Right atrium auricular region (tissue), 2 donors: ENCODE data around the gene CNTNAP5. TPM values are rescaled to one million over a fixed set of nuclear protein-coding genes. Genes with fewer than 3 reads are reported as not detected.

Source experiments
- DNase-seq: peaks from one replicate; pipeline ENCODE4 v3.0.0-alpha.2; 2019; ENCODE audit warnings: low spot score
- H3K27ac ChIP-seq, 2 donors: fragments of 200-600 bp; sonication (generic); 1 replicate in 1 of 2; 2 replicates in 1 of 2; pipeline ENCODE4 v1.5.1; 2016 to 2019
- H3K27me3 ChIP-seq, 2 donors: fragments of 200-600 bp; sonication (generic); one replicate each; pipeline versions ENCODE4 v1.5.1 to v1.6.0; 2017 to 2019
- H3K36me3 ChIP-seq: fragments of 200-600 bp; sonication (generic); one replicate; pipeline ENCODE4 v1.5.1; 2016
- H3K4me1 ChIP-seq, 2 donors: fragments of 200-600 bp; sonication (generic); one replicate each; pipeline versions ENCODE4 v1.5.1 to v1.6.0; 2017 to 2019
- H3K4me3 ChIP-seq, 2 donors: fragments of 200-600 bp; sonication (generic); 1 replicate in 1 of 2; 2 replicates in 1 of 2; pipeline ENCODE4 v1.5.1; 2017 to 2019; ENCODE audit warnings: mild to moderate bottlenecking in 1 of 2, moderate library complexity in 1 of 2
- H3K9me3 ChIP-seq, 2 donors: fragments of 200-600 bp; sonication (generic); one replicate each; pipeline ENCODE4 v1.5.1; 2019
- CTCF ChIP-seq, 2 donors: fragments of 200-600 bp; sonication (generic); IDR thresholded peaks; one replicate each; pipeline ENCODE4 v1.5.1; 2019; ENCODE audit warnings: antibody characterized with exemption in 2 of 2
- total RNA-seq, 2 donors: library from RNA; depleted of rRNA; stranded (reverse); fragments of >200 nt; gene quantifications; one replicate each; pipeline ENCODE4 v1.1.0, GENCODE V29; 2016

The CNTNAP5 gene
- total RNA-seq, 2 donors from 2014 or later = not detected

GRCh38 chr2:124623560-124623959, 598.5 kb downstream of the CNTNAP5 start:
- TF ChIP-seq CTCF (IDR thresholded peaks at IDR 0.05) = no peak
- H3K4me3 ChIP-seq = no peak overlapping the region
- no peaks in the 10 kb centered on the region for H3K9me3 ChIP-seq
- no peaks in the 10 kb centered on the region for H3K4me1 ChIP-seq
- H3K36me3 ChIP-seq = no peaks in the 10 kb centered on the region
- DNase-seq = no peak
- H3K27me3 ChIP-seq = no peaks in the 10 kb centered on the region
- H3K27ac ChIP-seq = no peak overlapping the region

- H3K27me3 ChIP-seq = no peaks in the 10 kb centered on the region
- no peak for TF ChIP-seq CTCF (IDR thresholded peaks at IDR 0.05)
These were observed 600.5 kb downstream of the CNTNAP5 start for GRCh38 chr2:124625561-124625960.

GRCh38 chr2:124626993-124627392, 601.9 kb downstream of the CNTNAP5 start:
- DNase-seq = no peak
- H3K27me3 ChIP-seq = no peaks in the 10 kb centered on the region
- no peaks in the 10 kb centered on the region for H3K9me3 ChIP-seq
- H3K4me1 ChIP-seq = no peaks in the 10 kb centered on the region
- no peak for TF ChIP-seq CTCF (IDR thresholded peaks at IDR 0.05)
- H3K36me3 ChIP-seq = no peaks in the 10 kb centered on the region
- no peak overlapping the region for H3K27ac ChIP-seq
- H3K4me3 ChIP-seq = no peak overlapping the region

More at GRCh38 chr2:124625561-124625960, 600.5 kb downstream of the CNTNAP5 start:
- Histone ChIP-seq H3K4me3 (no peak overlapping the region), H3K36me3 (no peaks in the 10 kb centered on the region), H3K4me1 (no peaks in the 10 kb centered on the region), H3K27ac (no peak overlapping the region), H3K9me3 (no peaks in the 10 kb centered on the region)
- DNase-seq = no peak

- H3K4me3 ChIP-seq = no peak overlapping the region
- no peak overlapping the region for H3K27ac ChIP-seq
- peaks cover 0 to 5% of the 10 kb centered on the region in 2 donors for H3K9me3 ChIP-seq
- no peak for TF ChIP-seq CTCF (IDR thresholded peaks at IDR 0.05)
- no peaks in the 10 kb centered on the region for H3K27me3 ChIP-seq
- no peaks in the 10 kb centered on the region for H3K4me1 ChIP-seq
- DNase-seq = no peak
- no peaks in the 10 kb centered on the region for H3K36me3 ChIP-seq
These were observed 608.7 kb downstream of the CNTNAP5 start for GRCh38 chr2:124633812-124634211.

GRCh38 chr2:124639524-124639923, 614.4 kb downstream of the CNTNAP5 start:
- no peaks in the 10 kb centered on the region for H3K9me3 ChIP-seq
- H3K4me1 ChIP-seq = no peaks in the 10 kb centered on the region
- DNase-seq = no peak
- H3K27me3 ChIP-seq = no peaks in the 10 kb centered on the region
- no peak overlapping the region for H3K27ac ChIP-seq
- no peak for TF ChIP-seq CTCF (IDR thresholded peaks at IDR 0.05)
- H3K36me3 ChIP-seq = no peaks in the 10 kb centered on the region
- no peak overlapping the region for H3K4me3 ChIP-seq

- no peak overlapping the region for H3K27ac ChIP-seq
- no peaks in the 10 kb centered on the region for H3K36me3 ChIP-seq
- H3K9me3 ChIP-seq = no peaks in the 10 kb centered on the region
- no peaks in the 10 kb centered on the region for H3K27me3 ChIP-seq
- no peak for TF ChIP-seq CTCF (IDR thresholded peaks at IDR 0.05)
- no peak overlapping the region for H3K4me3 ChIP-seq
- no peak for DNase-seq
- no peaks in the 10 kb centered on the region for H3K4me1 ChIP-seq
These were observed 615.2 kb downstream of the CNTNAP5 start for GRCh38 chr2:124640221-124640750.
